HepG2 (cell line): ENCODE measurements around the gene ZNF581. TPM values are rescaled to one million over a fixed set of nuclear protein-coding genes. Genes with fewer than 3 reads are reported as not detected.
A peak's percentile ranks its signal among the peaks of the same experiment; 100 is the strongest.

Experiments used
- ATAC-seq: fragments of 200-7000 bp; cut with Tn5 transposase; 3 replicates; pipeline ENCODE4 v1.9.1; 2020; ENCODE audit warnings: mild to moderate bottlenecking, moderate library complexity
- BruUV-seq: library from RNA; stranded (reverse); fragments of 400-500 nt; replicated peaks from 2 replicates; lab custom pipeline; 2021; lab: Mats Ljungman, UMichigan
- CTCF ChIA-PET: fragments of 300-600 bp; formaldehyde crosslinking; extraction: SDS; loops from one replicate; lab custom pipeline; 2021; ENCODE audit warnings: low total read pairs, inconsistent platforms, low intra/inter-chr PET ratio; lab: Yijun Ruan, JAX
- POLR2A ChIA-PET: fragments of 350-600 bp; sonication (Branson Sonifier 250); formaldehyde crosslinking; loops from one replicate; lab custom pipeline; 2020; ENCODE audit warnings: antibody characterized with exemption, inconsistent platforms; lab: Yijun Ruan, JAX
- DNase-seq: peaks from one replicate; pipeline ENCODE4 v3.0.0-alpha.2; 2015; ENCODE audit warnings: low spot score
- FAIRE-seq: peaks from 3 replicates; lab custom pipeline; 2011; peaks lifted over from hg19 to GRCh38; lab: Jason Lieb, UNC
- H2AFZ ChIP-seq: one replicate; pipeline ENCODE4 v1.6.1; 2011; ENCODE audit warnings: low read length, inconsistent platforms
- H3K27ac ChIP-seq: fragments of 300-600 bp; 3 replicates; pipeline ENCODE4 v1.8.0; 2011; ENCODE audit warnings: mixed run types, mild to moderate bottlenecking, mixed read lengths, low read length, inconsistent platforms; ENCODE audit not compliant: insufficient read depth; ENCODE audit errors: extremely low read length
- H3K27me3 ChIP-seq, 2 experiments: fragments of 200-600 bp in 1 of 2; 2 replicates in 1 of 2; 3 replicates in 1 of 2; pipeline versions ENCODE4 v1.6.0 to v1.8.0; 2011; ENCODE audit warnings: low read length in 2 of 2, mild to moderate bottlenecking in 2 of 2, moderate library complexity in 2 of 2, inconsistent platforms in 1 of 2; ENCODE audit not compliant: insufficient read depth in 2 of 2, control insufficient read depth in 1 of 2
- H3K36me3 ChIP-seq, 2 experiments: fragments of 200-600 bp in 1 of 2; replicated peaks in 1 of 2; 2 replicates in 1 of 2; 3 replicates in 1 of 2; pipeline versions ENCODE4 v1.5.1 to v1.8.0; 2011; ENCODE audit warnings: low read length in 2 of 2, inconsistent platforms in 1 of 2; ENCODE audit not compliant: insufficient read depth in 2 of 2, control insufficient read depth in 1 of 2
- H3K4me1 ChIP-seq: 2 replicates; pipeline ENCODE4 v1.5.1; 2012; ENCODE audit warnings: low read length, inconsistent platforms; ENCODE audit not compliant: insufficient read depth
- H3K4me2 ChIP-seq: 2 replicates; pipeline ENCODE4 v1.6.0; 2011; ENCODE audit warnings: low read depth, low read length, inconsistent platforms
- H3K4me3 ChIP-seq, 3 experiments: fragments of 200-600 bp in 1 of 3; sonication (generic), shearing (Covaris generic) in 1 of 3; replicated peaks in 1 of 3; 2 replicates each; pipeline ENCODE4 v1.5.1; 2011 to 2016; ENCODE audit warnings: low read length in 3 of 3, inconsistent platforms in 2 of 3, low read depth in 2 of 3, mild to moderate bottlenecking in 2 of 3, control low read depth in 1 of 3, mixed read lengths in 1 of 3; ENCODE audit not compliant: insufficient read depth in 1 of 3
- H3K79me2 ChIP-seq: one replicate; pipeline ENCODE4 v1.6.1; 2011; ENCODE audit warnings: low read length, inconsistent platforms; ENCODE audit not compliant: insufficient read depth
- H3K9ac ChIP-seq: 2 replicates; pipeline ENCODE4 v1.6.0; 2011; ENCODE audit warnings: mild to moderate bottlenecking, low read depth, low read length, inconsistent platforms; ENCODE audit not compliant: insufficient read depth
- H3K9me3 ChIP-seq: 2 replicates; pipeline ENCODE4 v1.5.1; 2012; ENCODE audit warnings: mild to moderate bottlenecking, low read length
- H4K20me1 ChIP-seq: 2 replicates; pipeline ENCODE4 v1.6.0; 2011; ENCODE audit warnings: inconsistent platforms, mild to moderate bottlenecking, low read length, moderate library complexity; ENCODE audit not compliant: insufficient read depth
- CHD2 ChIP-seq: IDR thresholded peaks from 2 replicates; pipeline ENCODE4 v1.6.1; 2011; ENCODE audit warnings: low read depth, low read length, improper control_type of control experiment
- EZH2 ChIP-seq: conservative IDR thresholded peaks from 2 replicates; pipeline ENCODE4 v1.6.1; 2012; ENCODE audit warnings: mild to moderate bottlenecking, low read depth, low read length, moderate library complexity
- HNF4G ChIP-seq, 2 experiments: sonication (generic) in 1 of 2; formaldehyde crosslinking in 1 of 2; IDR thresholded peaks; 2 replicates each; pipeline versions ENCODE4 v1.4.0 to v1.6.1; 2011 to 2020; ENCODE audit warnings: borderline replicate concordance in 2 of 2, low read depth in 2 of 2, mild to moderate bottlenecking in 2 of 2, low read length in 1 of 2, missing genetic modification reagents in 1 of 2, moderate library complexity in 1 of 2
- KMT2B ChIP-seq: IDR thresholded peaks from 2 replicates; pipeline ENCODE4 v1.6.1; 2016; ENCODE audit warnings: missing genetic modification reagents, missing compliant biosample characterization
- MLLT10 ChIP-seq: sonication (generic); formaldehyde crosslinking; IDR thresholded peaks from 2 replicates; pipeline ENCODE4 v1.4.0; 2020; ENCODE audit warnings: missing genetic modification reagents
- PLRG1 ChIP-seq: fragments of 450-650 bp; conservative IDR thresholded peaks from 2 replicates; pipeline ENCODE4 v1.6.1; 2016
- WGBS: methylation state at CpG from one replicate; pipeline ENCODE4 v1.1.6; 2017; ENCODE audit warnings: low lambda C conversion rate; 5-methylcytosine and 5-hydroxymethylcytosine counted together
- in situ Hi-C: cut with HindIII; loops from 2 replicates; pipeline ENCODE4 v1.10.0; 2017; ENCODE audit warnings: low pct_unique_long_range_greater_than_20kb; ENCODE audit not compliant: extremely low pct_ligation_motif_present
- intact Hi-C: fragments of 100-400 bp; cut with micrococcal nuclease; formaldehyde crosslinking; loops from one replicate; pipeline ENCODE4 v1.10.0; 2022; ENCODE audit not compliant: unreplicated experiment
- polyA plus RNA-seq, 8 experiments: library from polyadenylated mRNA; depleted of rRNA in 3 of 8; stranded (reverse) in 7 of 8; unstranded in 1 of 8; fragments of >200 nt; fragmentation: Illumina TruSeq in 4 of 8; extraction: Trizol in 4 of 8; gene quantifications; 2 replicates each; pipeline versions ENCODE4 v1.2.1 to v1.2.3, GENCODE V29; 2011 to 2016; ENCODE audit warnings: low read depth in 4 of 8, missing spikeins in 1 of 8, mixed read lengths in 1 of 8; ENCODE audit not compliant: insufficient read depth in 1 of 8
- total RNA-seq, 5 experiments: library from RNA; depleted of rRNA; stranded (reverse); fragments of >200 nt; fragmentation: Illumina TruSeq; extraction: Trizol; gene quantifications; 2 replicates each; pipeline ENCODE4 v1.2.3, GENCODE V29; 2016; ENCODE audit warnings: low read depth in 1 of 5
- TF ChIP-seq, protein P1 (sequence below): sonication (generic); formaldehyde crosslinking; IDR thresholded peaks from 2 replicates; pipeline ENCODE4 v1.4.0; 2020; ENCODE audit warnings: missing genetic modification reagents
- TF ChIP-seq, protein P2 (sequence below): sonication (generic); formaldehyde crosslinking; conservative IDR thresholded peaks from 2 replicates; pipeline ENCODE4 v1.4.0; 2020; ENCODE audit warnings: missing genetic modification reagents
- TF ChIP-seq, protein P3 (sequence below), 2 experiments: fragments of 450-650 bp in 1 of 2; sonication (generic) in 1 of 2; formaldehyde crosslinking; IDR thresholded peaks; 2 replicates each; pipeline versions ENCODE4 v1.5.0 to v1.8.0; 2020 to 2022; ENCODE audit warnings: mild to moderate bottlenecking in 1 of 2, missing genetic modification reagents in 1 of 2

The ZNF581 gene
- total and polyA plus RNA-seq, 2 of the 13 experiments (the other 11 are each of a cell fraction or from before 2014, with no cell fraction given) = 19.6 to 49.5 TPM

DNA sequence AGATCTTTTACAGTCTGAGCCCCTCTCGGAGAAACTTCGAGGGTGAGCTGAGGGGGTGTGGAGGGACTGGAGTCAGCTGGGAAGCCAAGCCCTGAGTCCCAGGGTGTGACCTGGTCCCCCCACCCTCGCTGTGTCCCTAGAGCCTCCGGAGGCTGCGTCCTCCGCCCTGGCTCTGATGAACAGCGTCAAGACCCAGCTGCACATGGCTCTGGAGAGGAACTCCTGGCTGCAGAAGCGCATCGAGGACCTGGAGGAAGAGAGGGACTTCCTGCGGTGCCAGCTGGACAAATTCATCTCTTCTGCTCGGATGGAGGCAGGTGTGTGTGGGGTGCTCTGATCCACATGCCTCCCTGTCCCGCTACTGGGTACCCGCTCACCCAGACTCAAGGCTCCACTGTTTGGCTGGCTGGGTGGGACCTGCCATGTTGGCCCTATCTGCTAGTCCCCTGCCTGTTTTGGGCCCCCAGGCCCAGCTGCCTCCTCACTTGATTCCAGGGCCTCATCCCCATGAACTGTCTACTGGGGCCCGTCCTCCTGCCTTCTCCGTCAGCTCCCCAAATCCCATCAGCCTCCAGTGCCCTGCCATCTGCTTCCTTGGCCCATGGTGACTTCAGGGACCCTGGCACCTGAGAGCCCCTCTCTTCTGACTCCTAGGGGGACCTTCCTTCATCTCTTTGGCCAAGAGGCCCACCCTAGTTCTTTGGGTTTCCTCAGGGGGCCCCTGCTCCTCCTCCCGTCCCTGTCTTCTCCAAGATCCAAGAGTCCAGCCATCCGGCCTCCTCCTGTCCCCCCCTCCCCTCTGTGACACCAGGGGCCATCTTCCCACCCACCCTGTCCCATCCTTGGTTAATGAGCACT, 6.0 kb downstream of the ZNF581 start:
- FAIRE-seq (no peak), ATAC-seq (no peak), DNase-seq (no peak)
- Histone ChIP-seq H3K4me1 (peaks cover 42% of the 10 kb centered on the region), H3K79me2 (peaks cover 18% of the 10 kb centered on the region), H3K4me2 (peak overlapping the region; percentile 82), H3K27me3 (no peaks in the 10 kb centered on the region; a peak in 1 of 5 replicates), H3K36me3 (peaks cover 0 to 10% of the 10 kb centered on the region in 2 experiments; a peak in 2 of 5 replicates), H3K27ac (no peak overlapping the region), H3K9me3 (no peaks in the 10 kb centered on the region), H2AFZ (no peak overlapping the region), H4K20me1 (0 out of 2 replicates have a peak, but pooled peaks cover under 1% of the 10 kb centered on the region), H3K9ac (peak overlapping the region; percentile 86; the same call in 1 of the 2 replicates), H3K4me3 (peak overlapping the region in 1 of 3 experiments; percentile 96; a peak in 1 of 6 replicates)
- intact Hi-C loops = no loop called here
- in situ Hi-C loops = no loop called here
- WGBS = 92% methylated on average over 12 of the region's 17 CpGs
- no TSS peak for BruUV-seq
- POLR2A ChIA-PET = interaction anchor here (0.6 kb wide), 1 partner anchor 8 kb away, joined by 3 read pairs; the partner anchor contains the start of gene ZNF580
- CTCF ChIA-PET = no interaction called here
- TF ChIP-seq, protein P1, sequence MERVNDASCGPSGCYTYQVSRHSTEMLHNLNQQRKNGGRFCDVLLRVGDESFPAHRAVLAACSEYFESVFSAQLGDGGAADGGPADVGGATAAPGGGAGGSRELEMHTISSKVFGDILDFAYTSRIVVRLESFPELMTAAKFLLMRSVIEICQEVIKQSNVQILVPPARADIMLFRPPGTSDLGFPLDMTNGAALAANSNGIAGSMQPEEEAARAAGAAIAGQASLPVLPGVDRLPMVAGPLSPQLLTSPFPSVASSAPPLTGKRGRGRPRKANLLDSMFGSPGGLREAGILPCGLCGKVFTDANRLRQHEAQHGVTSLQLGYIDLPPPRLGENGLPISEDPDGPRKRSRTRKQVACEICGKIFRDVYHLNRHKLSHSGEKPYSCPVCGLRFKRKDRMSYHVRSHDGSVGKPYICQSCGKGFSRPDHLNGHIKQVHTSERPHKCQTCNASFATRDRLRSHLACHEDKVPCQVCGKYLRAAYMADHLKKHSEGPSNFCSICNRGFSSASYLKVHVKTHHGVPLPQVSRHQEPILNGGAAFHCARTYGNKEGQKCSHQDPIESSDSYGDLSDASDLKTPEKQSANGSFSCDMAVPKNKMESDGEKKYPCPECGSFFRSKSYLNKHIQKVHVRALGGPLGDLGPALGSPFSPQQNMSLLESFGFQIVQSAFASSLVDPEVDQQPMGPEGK = no peak
- TF ChIP-seq, protein P2, sequence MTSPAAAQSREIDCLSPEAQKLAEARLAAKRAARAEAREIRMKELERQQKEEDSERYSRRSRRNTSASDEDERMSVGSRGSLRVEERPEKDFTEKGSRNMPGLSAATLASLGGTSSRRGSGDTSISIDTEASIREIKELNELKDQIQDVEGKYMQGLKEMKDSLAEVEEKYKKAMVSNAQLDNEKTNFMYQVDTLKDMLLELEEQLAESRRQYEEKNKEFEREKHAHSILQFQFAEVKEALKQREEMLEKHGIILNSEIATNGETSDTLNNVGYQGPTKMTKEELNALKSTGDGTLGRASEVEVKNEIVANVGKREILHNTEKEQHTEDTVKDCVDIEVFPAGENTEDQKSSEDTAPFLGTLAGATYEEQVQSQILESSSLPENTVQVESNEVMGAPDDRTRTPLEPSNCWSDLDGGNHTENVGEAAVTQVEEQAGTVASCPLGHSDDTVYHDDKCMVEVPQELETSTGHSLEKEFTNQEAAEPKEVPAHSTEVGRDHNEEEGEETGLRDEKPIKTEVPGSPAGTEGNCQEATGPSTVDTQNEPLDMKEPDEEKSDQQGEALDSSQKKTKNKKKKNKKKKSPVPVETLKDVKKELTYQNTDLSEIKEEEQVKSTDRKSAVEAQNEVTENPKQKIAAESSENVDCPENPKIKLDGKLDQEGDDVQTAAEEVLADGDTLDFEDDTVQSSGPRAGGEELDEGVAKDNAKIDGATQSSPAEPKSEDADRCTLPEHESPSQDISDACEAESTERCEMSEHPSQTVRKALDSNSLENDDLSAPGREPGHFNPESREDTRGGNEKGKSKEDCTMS = no peak
- TF ChIP-seq PLRG1 (no peak), CHD2 (no peak), KMT2B (CRISPR knock-in tag) (no peak), HNF4G (IDR thresholded peaks at IDR 0.05; ENCODE audit: borderline replicate concordance, low read depth, low read length) (no peak), HNF4G (CRISPR knock-in tag; IDR thresholded peaks at IDR 0.05; ENCODE audit: borderline replicate concordance, low read depth) (no peak), MLLT10 (CRISPR knock-in tag) (no peak), EZH2 (no peak)
- TF ChIP-seq, protein P3, sequence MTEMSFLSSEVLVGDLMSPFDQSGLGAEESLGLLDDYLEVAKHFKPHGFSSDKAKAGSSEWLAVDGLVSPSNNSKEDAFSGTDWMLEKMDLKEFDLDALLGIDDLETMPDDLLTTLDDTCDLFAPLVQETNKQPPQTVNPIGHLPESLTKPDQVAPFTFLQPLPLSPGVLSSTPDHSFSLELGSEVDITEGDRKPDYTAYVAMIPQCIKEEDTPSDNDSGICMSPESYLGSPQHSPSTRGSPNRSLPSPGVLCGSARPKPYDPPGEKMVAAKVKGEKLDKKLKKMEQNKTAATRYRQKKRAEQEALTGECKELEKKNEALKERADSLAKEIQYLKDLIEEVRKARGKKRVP (CRISPR knock-in tag; IDR thresholded peaks at IDR 0.05) = no peak
